OCI-LY7 (cell line): Measurements from ENCODE around the gene NME2.

Source experiments
- EZH2phosphoT487 ChIP-seq: fragments of 200-600 bp; sonication (generic); IDR thresholded peaks from 2 replicates; pipeline ENCODE4 v1.6.1; 2018; ENCODE audit warnings: low read depth, borderline replicate concordance, mild to moderate bottlenecking, mixed run types, antibody characterized with exemption, low read length, moderate library complexity, mixed read lengths
- TF ChIP-seq, protein P1 (sequence below): fragments of 200-600 bp; sonication (generic); conservative IDR thresholded peaks from 2 replicates; pipeline ENCODE4 v1.5.1; 2014; ENCODE audit warnings: mild to moderate bottlenecking, antibody characterized with exemption, low read length, moderate library complexity, mixed read lengths

DNA sequence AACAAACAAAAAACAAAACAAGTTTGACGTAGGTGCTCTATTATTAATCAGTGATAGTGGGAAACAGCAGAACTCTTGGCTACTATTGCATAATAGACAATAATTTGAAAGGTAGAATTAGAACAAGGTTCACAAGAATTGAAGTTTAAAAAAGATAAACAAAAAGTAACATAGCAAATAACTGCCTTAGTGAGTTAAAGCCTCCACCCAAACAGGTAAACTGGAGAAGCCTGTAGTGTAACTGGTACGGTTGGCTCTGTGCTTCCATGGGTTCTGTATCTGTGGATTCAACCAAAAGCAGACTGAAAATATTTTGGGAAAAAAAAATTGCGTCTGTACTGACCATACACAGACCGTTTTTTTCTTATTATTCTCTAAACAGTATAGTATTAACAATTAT is 55.1 kb downstream of the NME2 start:
- TF ChIP-seq, protein P1, sequence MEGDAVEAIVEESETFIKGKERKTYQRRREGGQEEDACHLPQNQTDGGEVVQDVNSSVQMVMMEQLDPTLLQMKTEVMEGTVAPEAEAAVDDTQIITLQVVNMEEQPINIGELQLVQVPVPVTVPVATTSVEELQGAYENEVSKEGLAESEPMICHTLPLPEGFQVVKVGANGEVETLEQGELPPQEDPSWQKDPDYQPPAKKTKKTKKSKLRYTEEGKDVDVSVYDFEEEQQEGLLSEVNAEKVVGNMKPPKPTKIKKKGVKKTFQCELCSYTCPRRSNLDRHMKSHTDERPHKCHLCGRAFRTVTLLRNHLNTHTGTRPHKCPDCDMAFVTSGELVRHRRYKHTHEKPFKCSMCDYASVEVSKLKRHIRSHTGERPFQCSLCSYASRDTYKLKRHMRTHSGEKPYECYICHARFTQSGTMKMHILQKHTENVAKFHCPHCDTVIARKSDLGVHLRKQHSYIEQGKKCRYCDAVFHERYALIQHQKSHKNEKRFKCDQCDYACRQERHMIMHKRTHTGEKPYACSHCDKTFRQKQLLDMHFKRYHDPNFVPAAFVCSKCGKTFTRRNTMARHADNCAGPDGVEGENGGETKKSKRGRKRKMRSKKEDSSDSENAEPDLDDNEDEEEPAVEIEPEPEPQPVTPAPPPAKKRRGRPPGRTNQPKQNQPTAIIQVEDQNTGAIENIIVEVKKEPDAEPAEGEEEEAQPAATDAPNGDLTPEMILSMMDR: no peak
- no peak for TF ChIP-seq EZH2phosphoT487
